Measurements from ENCODE around the gene ATE1. TPM values are rescaled to one million over a fixed set of nuclear protein-coding genes. Genes with fewer than 3 reads are reported as not detected.

ATE1 gene
- total and polyA plus RNA-seq, 2 donors (not counting 1 experiment from before 2014, with no cell fraction given) = 8.2 to 32.0 TPM

GRCh38 chr10:121713486-121713885 is 214.3 kb downstream of the ATE1 start:
- 96% methylated on average over 5 of the region's 5 CpGs for WGBS (ENCODE audit: insufficient coverage)
- no peak overlapping the region for H3K27ac ChIP-seq (ENCODE audit: low read length in 2 of 2)
- no peak for DNase-seq
- H3K4me2 ChIP-seq (replicated peaks; ENCODE audit: low read depth, low read length, poor library complexity, severe bottlenecking) = no peak overlapping the region
- H2AFZ ChIP-seq (ENCODE audit: insufficient read depth, low read depth, low read length, poor library complexity, severe bottlenecking) = no peak overlapping the region
- Mint-ChIP-seq H3K27ac (no peak overlapping the region), H3K27me3 (peaks cover 6% of the 10 kb centered on the region), H3K9me3 (ENCODE audit: insufficient read depth) (no peaks in the 10 kb centered on the region), H3K4me3 (no peak overlapping the region), H3K4me1 (no peaks in the 10 kb centered on the region)
- ATAC-seq (ENCODE audit: low read depth) = no peak
- peaks cover 0 to 5% (median 0%) of the 10 kb centered on the region in 4 experiments for H3K27me3 ChIP-seq (replicated peaks in 1 of 4; ENCODE audit: control extremely low read depth in 1 of 4, control insufficient read depth in 3 of 4, insufficient read depth in 4 of 4, low read length in 3 of 4)
- no peaks in the 10 kb centered on the region for H3K36me3 ChIP-seq (replicated peaks in 1 of 2; ENCODE audit: control extremely low read depth in 1 of 2, control insufficient read depth in 1 of 2, extremely low read depth in 1 of 2, insufficient read depth in 2 of 2, low read length in 1 of 2)
- no peak overlapping the region for H3K9ac ChIP-seq (ENCODE audit: low read length)
- no peaks in the 10 kb centered on the region for H4K20me1 ChIP-seq (ENCODE audit: control insufficient read depth, insufficient read depth, low read length, poor library complexity, severe bottlenecking)
- ChIA-PET CTCF (no interaction called here), POLR2A (no interaction called here)
- no peaks in the 10 kb centered on the region for H3K79me2 ChIP-seq (ENCODE audit: control insufficient read depth, insufficient read depth, low read length)
- intact Hi-C loops (cut with micrococcal nuclease) = no loop called here
- TF ChIP-seq EZH2 (IDR thresholded peaks at IDR 0.05; ENCODE audit: borderline replicate concordance, insufficient read depth, low read depth, low read length, poor library complexity, severe bottlenecking) = no peak
- no peak for TF ChIP-seq CTCF (IDR thresholded peaks at IDR 0.05)
- no peaks in the 10 kb centered on the region for H3K9me3 ChIP-seq (ENCODE audit: control extremely low read depth in 1 of 3, control insufficient read depth in 2 of 3, insufficient read depth in 1 of 3, low read length in 2 of 3)
- no peak overlapping the region for H3K4me3 ChIP-seq (ENCODE audit: control extremely low read depth in 1 of 5, extremely low read depth in 1 of 5, insufficient read depth in 1 of 5, low read depth in 2 of 5, low read length in 4 of 5)
- H3K4me1 ChIP-seq (ENCODE audit: control insufficient read depth in 2 of 2, insufficient read depth in 2 of 2, low read length in 2 of 2) = no peaks in the 10 kb centered on the region

GRCh38 chr10:121710971-121711370 is 216.9 kb downstream of the ATE1 start:
- H3K9me3 Mint-ChIP-seq (ENCODE audit: insufficient read depth) = no peaks in the 10 kb centered on the region
- ATAC-seq (ENCODE audit: low read depth) = no peak
- WGBS (ENCODE audit: insufficient coverage) = 67% methylated on average over 3 of the region's 7 CpGs

More at GRCh38 chr10:121710971-121711370, 216.9 kb downstream of the ATE1 start:
- no peak for DNase-seq
- Mint-ChIP-seq H3K27ac (no peak overlapping the region), H3K4me1 (no peaks in the 10 kb centered on the region), H3K27me3 (peaks cover 17% of the 10 kb centered on the region), H3K4me3 (no peak overlapping the region)
- Histone ChIP-seq H3K36me3 (replicated peaks in 1 of 2; ENCODE audit: control extremely low read depth in 1 of 2, control insufficient read depth in 1 of 2, extremely low read depth in 1 of 2, insufficient read depth in 2 of 2, low read length in 1 of 2) (no peaks in the 10 kb centered on the region), H3K9ac (ENCODE audit: low read length) (no peak overlapping the region), H2AFZ (ENCODE audit: insufficient read depth, low read depth, low read length, poor library complexity, severe bottlenecking) (no peak overlapping the region), H4K20me1 (ENCODE audit: control insufficient read depth, insufficient read depth, low read length, poor library complexity, severe bottlenecking) (no peaks in the 10 kb centered on the region), H3K4me1 (ENCODE audit: control insufficient read depth in 2 of 2, insufficient read depth in 2 of 2, low read length in 2 of 2) (no peaks in the 10 kb centered on the region), H3K9me3 (ENCODE audit: control extremely low read depth in 1 of 3, control insufficient read depth in 2 of 3, insufficient read depth in 1 of 3, low read length in 2 of 3) (no peaks in the 10 kb centered on the region), H3K4me2 (replicated peaks; ENCODE audit: low read depth, low read length, poor library complexity, severe bottlenecking) (no peak overlapping the region), H3K27me3 (replicated peaks in 1 of 4; ENCODE audit: control extremely low read depth in 1 of 4, control insufficient read depth in 3 of 4, insufficient read depth in 4 of 4, low read length in 3 of 4) (peaks cover 0 to 5% (median 0%) of the 10 kb centered on the region in 4 experiments), H3K79me2 (ENCODE audit: control insufficient read depth, insufficient read depth, low read length) (no peaks in the 10 kb centered on the region), H3K4me3 (ENCODE audit: control extremely low read depth in 1 of 5, extremely low read depth in 1 of 5, insufficient read depth in 1 of 5, low read depth in 2 of 5, low read length in 4 of 5) (no peak overlapping the region), H3K27ac (ENCODE audit: low read length in 2 of 2) (no peak overlapping the region)
- TF ChIP-seq EZH2 (IDR thresholded peaks at IDR 0.05; ENCODE audit: borderline replicate concordance, insufficient read depth, low read depth, low read length, poor library complexity, severe bottlenecking) = no peak
- TF ChIP-seq CTCF (IDR thresholded peaks at IDR 0.05) = no peak
- ChIA-PET CTCF (no interaction called here), POLR2A (no interaction called here)
- intact Hi-C loops (cut with micrococcal nuclease) = no loop called here

Data from B cell (primary cell).